ENCODE measurements around the gene NEK4. TPM values are rescaled to one million over a fixed set of nuclear protein-coding genes. Genes with fewer than 3 reads are reported as not detected.

Gene NEK4
- total and polyA plus RNA-seq, 12 donors = 4.9 to 43.9 (median 27.4) TPM

DNA sequence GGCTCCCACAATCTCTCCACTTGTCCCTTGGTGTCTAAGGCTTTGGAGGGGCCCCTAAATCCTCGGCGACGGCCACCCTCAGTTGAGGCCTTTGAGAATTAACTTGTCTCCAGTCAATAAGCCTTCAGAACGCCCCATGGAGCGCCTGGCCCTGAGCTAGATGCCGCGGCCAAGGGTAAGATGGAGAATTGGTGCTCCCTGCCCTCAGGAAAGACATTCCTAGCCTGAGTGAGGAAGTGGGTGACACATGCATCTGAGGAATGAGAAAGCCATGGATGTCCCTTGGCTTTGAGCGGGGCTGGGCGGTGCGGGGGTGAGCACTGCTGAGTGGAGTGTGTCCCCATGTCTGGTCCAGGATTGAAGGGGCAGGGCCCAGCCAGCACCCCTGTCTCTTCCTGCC, 46.5 kb upstream of the NEK4 start:
- Histone ChIP-seq H3K36me3 (replicated peaks in 1 of 2) (peaks cover 0 to 3% of the 10 kb centered on the region in 2 donors), H3K4me1 (replicated peaks in 1 of 2) (no peaks in the 10 kb centered on the region), H3K9me3 (replicated peaks in 1 of 3) (no peaks in the 10 kb centered on the region), H3K27me3 (no peaks in the 10 kb centered on the region), H3K27ac (no peak overlapping the region), H3K4me3 (no peak overlapping the region)
- DNase-seq = no peak
- TF ChIP-seq, protein P1, sequence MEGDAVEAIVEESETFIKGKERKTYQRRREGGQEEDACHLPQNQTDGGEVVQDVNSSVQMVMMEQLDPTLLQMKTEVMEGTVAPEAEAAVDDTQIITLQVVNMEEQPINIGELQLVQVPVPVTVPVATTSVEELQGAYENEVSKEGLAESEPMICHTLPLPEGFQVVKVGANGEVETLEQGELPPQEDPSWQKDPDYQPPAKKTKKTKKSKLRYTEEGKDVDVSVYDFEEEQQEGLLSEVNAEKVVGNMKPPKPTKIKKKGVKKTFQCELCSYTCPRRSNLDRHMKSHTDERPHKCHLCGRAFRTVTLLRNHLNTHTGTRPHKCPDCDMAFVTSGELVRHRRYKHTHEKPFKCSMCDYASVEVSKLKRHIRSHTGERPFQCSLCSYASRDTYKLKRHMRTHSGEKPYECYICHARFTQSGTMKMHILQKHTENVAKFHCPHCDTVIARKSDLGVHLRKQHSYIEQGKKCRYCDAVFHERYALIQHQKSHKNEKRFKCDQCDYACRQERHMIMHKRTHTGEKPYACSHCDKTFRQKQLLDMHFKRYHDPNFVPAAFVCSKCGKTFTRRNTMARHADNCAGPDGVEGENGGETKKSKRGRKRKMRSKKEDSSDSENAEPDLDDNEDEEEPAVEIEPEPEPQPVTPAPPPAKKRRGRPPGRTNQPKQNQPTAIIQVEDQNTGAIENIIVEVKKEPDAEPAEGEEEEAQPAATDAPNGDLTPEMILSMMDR (IDR thresholded peaks at IDR 0.05) = no peak
- TF ChIP-seq POLR2A (IDR thresholded peaks at IDR 0.05) = no peak
- WGBS, 4 donors = 95 to 99% (median 97%) methylated on average over 8 to 10 of the region's 10 CpGs
- intact Hi-C loops (cut with DNase I) = no loop called here

DNA sequence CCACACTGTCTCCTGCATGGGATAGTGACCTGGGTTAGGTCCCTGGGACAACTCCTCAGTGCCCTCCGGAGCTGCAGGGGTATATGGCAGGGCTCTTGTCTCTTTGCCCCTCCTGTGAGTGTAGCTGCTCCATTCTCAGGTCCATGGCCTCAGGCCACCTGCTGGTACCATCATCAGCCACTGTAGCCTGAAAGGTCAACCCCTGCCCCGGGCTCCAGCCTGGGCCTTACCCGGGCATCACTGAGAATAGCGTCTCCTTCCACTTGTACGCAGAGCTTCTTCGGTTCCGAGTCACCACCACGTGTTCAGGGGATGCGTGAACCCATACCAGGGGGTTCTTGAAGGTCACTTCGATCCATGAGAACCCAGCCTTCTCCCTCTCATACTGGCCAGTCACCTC, 45.9 kb upstream of the NEK4 start:
- TF ChIP-seq POLR2A (IDR thresholded peaks at IDR 0.05) = no peak
- TF ChIP-seq, protein P1 (IDR thresholded peaks at IDR 0.05) = no peak
- Histone ChIP-seq H3K27ac (no peak overlapping the region), H3K4me1 (replicated peaks in 1 of 2) (no peaks in the 10 kb centered on the region), H3K36me3 (replicated peaks in 1 of 2) (peaks cover 0 to 3% of the 10 kb centered on the region in 2 donors), H3K9me3 (replicated peaks in 1 of 3) (no peaks in the 10 kb centered on the region), H3K4me3 (no peak overlapping the region), H3K27me3 (no peaks in the 10 kb centered on the region)
- DNase-seq = no peak
- 92 to 100% (median 94%) methylated on average over 3 to 10 of the region's 10 CpGs for WGBS, 4 donors
- intact Hi-C loops (cut with DNase I) = no loop called here

DNA sequence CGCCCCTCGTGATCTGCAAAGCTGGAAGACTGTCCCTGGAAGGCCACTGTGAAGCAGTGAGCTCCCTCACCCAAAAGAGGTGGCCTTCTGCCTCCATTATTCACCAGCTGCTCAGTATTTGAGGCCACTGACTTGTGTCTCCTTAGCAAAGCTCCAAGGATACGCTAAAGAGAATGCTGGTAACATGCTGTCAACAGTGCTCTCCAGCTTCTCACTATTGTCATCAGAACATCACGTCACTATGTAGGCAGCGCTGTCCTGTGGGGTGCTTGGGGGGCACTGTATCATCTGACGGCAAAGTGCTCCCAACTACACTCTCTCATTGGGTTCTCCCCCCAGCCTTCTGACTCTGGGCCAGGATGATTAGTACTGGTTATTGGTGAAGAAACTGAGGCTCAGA, 45.5 kb upstream of the NEK4 start:
- Histone ChIP-seq H3K36me3 (replicated peaks in 1 of 2) (peaks cover 0 to 3% of the 10 kb centered on the region in 2 donors), H3K27ac (no peak overlapping the region), H3K4me1 (replicated peaks in 1 of 2) (no peaks in the 10 kb centered on the region), H3K4me3 (no peak overlapping the region), H3K9me3 (replicated peaks in 1 of 3) (no peaks in the 10 kb centered on the region), H3K27me3 (no peaks in the 10 kb centered on the region)
- TF ChIP-seq POLR2A (IDR thresholded peaks at IDR 0.05) = no peak
- TF ChIP-seq, protein P1 (IDR thresholded peaks at IDR 0.05) = no peak
- intact Hi-C loops (cut with DNase I) = no loop called here
- 84 to 94% (median 92%) methylated on average over 3 to 6 of the region's 6 CpGs for WGBS, 4 donors
- DNase-seq = no peak

DNA sequence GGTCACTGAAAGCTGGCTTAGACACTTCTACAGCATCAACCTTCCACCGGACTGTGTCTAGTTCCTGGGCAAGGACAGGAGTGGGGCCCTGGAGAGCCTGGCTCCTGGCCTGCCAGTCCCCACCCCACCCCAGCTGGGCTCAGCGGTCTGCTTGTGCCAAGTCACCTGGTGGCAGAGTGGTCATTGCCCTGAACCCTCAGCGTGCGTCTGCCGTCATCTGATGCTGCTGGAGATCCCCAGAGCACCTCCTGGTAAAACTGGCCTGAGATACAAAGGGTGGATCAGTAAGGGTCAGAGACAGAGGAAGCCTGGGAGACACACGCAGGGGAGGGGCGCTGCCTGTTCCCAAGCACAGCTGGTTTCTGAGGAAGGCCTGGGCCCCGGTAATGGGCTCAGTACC, 43.1 kb upstream of the NEK4 start:
- Histone ChIP-seq H3K27ac (no peak overlapping the region), H3K36me3 (replicated peaks in 1 of 2) (no peaks in the 10 kb centered on the region), H3K4me1 (replicated peaks in 1 of 2) (no peaks in the 10 kb centered on the region), H3K4me3 (no peak overlapping the region), H3K9me3 (replicated peaks in 1 of 3) (no peaks in the 10 kb centered on the region), H3K27me3 (no peaks in the 10 kb centered on the region)
- no peak for DNase-seq
- TF ChIP-seq POLR2A (IDR thresholded peaks at IDR 0.05) = no peak
- TF ChIP-seq, protein P1 (IDR thresholded peaks at IDR 0.05) = no peak
- intact Hi-C loops (cut with DNase I) = no loop called here
- WGBS, 4 donors = 82 to 91% (median 88%) methylated on average over 3 to 8 of the region's 8 CpGs

Data from adrenal gland (tissue), 12 donors.